ENCODE results near the gene TEK.
"Not testable (repeated sequence)": the region's sequence is repeated elsewhere in the genome, so short reads cannot be mapped to it uniquely, and the experiment has no call there.

TEK gene

DNA sequence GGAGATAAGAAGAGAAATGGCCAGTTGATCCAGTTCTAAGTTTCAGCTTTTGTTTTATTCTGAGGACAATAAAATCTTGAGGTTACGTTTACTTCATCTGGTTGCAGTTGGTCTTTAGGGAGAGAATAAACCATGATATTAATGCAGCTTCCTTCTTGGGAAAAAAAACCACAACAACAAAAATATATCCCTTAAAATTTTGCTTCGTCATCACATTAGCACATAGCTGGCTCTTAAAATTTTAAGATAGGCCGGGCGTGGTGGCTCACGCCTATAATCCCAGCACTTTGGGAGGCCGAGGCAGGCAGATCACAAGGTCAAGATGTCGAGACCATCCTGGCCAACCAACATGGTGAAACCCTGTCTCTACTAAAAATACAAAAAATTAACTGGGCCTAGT, 101.6 kb downstream of the TEK start:
- H3K27ac Mint-ChIP-seq: no peak overlapping the region
- no peaks in the 10 kb centered on the region for H3K4me1 Mint-ChIP-seq
- H3K4me3 Mint-ChIP-seq: no peak overlapping the region
- H3K36me3 Mint-ChIP-seq: no peaks in the 10 kb centered on the region
- peaks cover 4% of the 10 kb centered on the region for H3K27me3 Mint-ChIP-seq
- H3K9me3 Mint-ChIP-seq: no peaks in the 10 kb centered on the region

DNA sequence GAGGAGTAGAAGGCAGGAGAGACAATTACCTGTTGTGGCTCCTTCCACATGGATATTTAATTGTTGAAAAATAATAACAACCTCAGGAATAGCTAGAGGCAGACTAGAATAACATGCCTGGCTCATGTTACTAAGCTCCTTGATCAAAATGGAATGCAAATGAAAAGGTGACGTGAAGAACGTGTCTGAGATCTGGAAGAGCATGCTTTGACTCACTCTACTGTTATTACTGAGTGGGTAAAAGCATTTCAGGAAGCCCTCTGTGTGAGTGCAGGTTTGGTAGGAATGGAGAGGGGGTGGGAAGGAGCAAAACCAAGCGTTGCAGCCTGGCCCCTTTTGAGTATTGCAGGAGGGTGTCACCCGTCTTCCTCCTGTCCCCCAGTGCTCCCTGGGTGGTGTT, 103.2 kb downstream of the TEK start:
- Mint-ChIP-seq H3K4me3 (no peak overlapping the region), H3K27ac (no peak overlapping the region), H3K4me1 (no peaks in the 10 kb centered on the region), H3K9me3 (no peaks in the 10 kb centered on the region), H3K36me3 (no peaks in the 10 kb centered on the region), H3K27me3 (peaks cover 4% of the 10 kb centered on the region)

DNA sequence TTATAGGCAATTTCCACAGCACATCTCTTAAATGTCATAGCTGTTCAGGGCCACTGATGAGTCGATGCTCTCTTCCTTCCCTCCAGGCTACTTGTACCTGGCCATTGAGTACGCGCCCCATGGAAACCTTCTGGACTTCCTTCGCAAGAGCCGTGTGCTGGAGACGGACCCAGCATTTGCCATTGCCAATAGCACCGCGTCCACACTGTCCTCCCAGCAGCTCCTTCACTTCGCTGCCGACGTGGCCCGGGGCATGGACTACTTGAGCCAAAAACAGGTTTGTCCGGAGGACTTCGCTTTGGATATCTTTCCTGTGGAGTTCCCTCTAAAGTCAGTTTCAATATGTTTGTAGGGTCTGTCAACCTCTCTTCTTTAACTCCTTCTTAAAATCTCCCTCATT, 103.6 kb downstream of the TEK start:
- Mint-ChIP-seq H3K27me3 (peaks cover 4% of the 10 kb centered on the region), H3K4me1 (no peaks in the 10 kb centered on the region), H3K9me3 (no peaks in the 10 kb centered on the region), H3K4me3 (no peak overlapping the region), H3K36me3 (no peaks in the 10 kb centered on the region), H3K27ac (no peak overlapping the region)

DNA sequence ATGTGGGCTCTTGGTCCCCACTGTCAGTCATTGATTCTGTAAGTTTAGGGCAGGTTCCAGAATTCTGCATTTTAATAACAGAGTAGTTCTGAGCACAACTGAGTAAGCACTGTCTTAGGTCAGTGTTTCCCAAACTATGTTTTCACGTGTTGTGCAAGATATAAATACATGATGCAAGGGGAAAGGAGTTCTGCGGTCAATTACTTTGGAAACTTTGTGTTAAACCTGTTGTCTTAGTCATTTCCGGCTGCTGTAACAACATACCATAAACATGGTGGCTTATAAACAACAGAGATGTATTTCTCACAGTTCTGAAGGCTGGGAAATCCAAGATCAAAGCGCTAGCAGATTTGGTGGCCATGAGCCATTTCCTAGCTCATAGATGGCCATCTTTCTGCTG, 118.2 kb downstream of the TEK start:
- H3K9me3 Mint-ChIP-seq: peaks cover 4% of the 10 kb centered on the region
- no peak overlapping the region for H3K27ac Mint-ChIP-seq
- H3K4me3 Mint-ChIP-seq: no peak overlapping the region
- no peaks in the 10 kb centered on the region for H3K36me3 Mint-ChIP-seq
- no peaks in the 10 kb centered on the region for H3K27me3 Mint-ChIP-seq
- no peaks in the 10 kb centered on the region for H3K4me1 Mint-ChIP-seq

DNA sequence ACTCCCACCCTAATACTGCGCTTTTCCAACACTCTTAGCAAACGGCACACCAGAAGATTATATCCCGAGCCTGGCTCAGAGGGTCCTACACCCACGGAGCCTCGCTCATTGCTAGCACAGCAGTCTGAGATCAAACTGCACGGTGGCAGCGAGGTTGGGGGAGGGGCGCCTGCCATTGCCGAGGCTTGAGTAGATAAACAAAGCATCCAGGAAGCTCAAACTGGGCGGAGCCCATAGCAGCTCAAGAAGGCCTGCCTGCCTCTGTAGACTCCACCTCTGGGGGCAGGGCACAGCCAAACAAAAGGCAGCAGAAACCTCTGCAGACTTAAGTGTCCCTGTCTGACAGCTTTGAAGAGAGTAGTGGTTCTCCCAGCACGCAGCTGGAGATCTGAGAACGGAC, 130.6 kb downstream of the TEK start:
- not testable (repeated sequence) for H3K27me3 Mint-ChIP-seq, H3K4me3 Mint-ChIP-seq, H3K4me1 Mint-ChIP-seq, H3K27ac Mint-ChIP-seq, H3K36me3 Mint-ChIP-seq
- peaks cover 14% of the 10 kb centered on the region for H3K9me3 Mint-ChIP-seq

DNA sequence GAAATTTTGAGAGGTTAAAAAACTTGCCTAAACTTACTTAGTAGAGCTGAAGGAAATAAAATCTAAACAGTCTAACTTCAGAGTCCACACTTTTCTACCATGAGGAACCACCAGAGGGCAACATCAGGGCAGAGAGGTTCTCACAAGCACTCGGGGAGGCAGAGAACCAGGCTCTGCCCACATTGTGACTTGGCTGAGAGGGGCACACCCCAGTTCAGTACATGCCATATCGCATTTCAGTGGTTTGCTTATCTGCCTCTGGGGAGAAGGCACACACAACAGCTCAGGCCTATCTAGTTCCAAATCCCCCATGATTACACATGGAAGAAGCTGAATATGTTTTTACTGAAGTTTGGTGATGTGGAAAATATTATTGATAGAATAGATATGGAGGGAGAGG, 138.7 kb downstream of the TEK start:
- Mint-ChIP-seq H3K27ac (no peak overlapping the region), H3K36me3 (no peaks in the 10 kb centered on the region), H3K4me1 (no peaks in the 10 kb centered on the region), H3K9me3 (no peaks in the 10 kb centered on the region), H3K4me3 (no peak overlapping the region), H3K27me3 (peaks cover 3% of the 10 kb centered on the region)

DNA sequence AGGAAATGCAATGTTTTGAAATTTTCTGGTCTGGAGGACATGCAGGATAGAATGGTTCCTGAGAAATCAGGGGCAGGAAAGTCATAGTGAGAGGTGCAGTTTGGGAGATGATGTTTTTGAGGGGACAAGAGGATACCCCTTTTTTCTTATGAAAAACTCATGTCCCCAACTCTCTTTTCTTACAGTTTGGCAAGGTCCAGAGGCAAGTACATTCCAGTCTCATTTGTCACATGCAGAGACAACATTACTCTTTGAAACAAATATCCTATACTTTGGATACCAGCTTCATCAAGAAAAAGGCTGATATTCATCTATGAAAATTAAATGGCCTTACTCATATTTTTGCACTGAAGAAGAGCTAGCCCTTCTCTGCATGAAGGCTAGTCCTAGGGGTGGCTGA, 139.7 kb downstream of the TEK start:
- Mint-ChIP-seq H3K36me3 (no peaks in the 10 kb centered on the region), H3K4me3 (no peak overlapping the region), H3K9me3 (no peaks in the 10 kb centered on the region), H3K27me3 (peaks cover 3% of the 10 kb centered on the region), H3K4me1 (no peaks in the 10 kb centered on the region), H3K27ac (no peak overlapping the region)

DNA sequence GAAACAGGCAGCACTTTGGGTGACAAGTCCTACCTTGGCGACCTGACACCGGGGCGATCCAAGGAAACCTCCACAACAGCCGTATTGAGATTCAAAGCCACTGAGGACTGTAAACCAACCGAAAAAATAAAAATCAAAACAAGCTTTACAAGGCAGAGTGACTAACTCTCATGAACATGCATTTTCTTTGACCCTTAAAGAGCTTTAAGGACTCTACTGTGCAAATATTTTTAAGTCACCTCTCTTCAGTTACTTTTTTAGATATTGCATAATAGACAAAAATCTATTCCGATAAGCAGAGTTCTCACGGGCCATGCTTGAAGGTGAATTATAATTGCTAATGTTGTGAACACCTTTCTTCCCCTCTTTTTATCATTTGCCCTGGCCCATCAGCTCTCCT, 149.6 kb downstream of the TEK start:
- Mint-ChIP-seq H3K4me1 (no peaks in the 10 kb centered on the region), H3K9me3 (no peaks in the 10 kb centered on the region)

DNA sequence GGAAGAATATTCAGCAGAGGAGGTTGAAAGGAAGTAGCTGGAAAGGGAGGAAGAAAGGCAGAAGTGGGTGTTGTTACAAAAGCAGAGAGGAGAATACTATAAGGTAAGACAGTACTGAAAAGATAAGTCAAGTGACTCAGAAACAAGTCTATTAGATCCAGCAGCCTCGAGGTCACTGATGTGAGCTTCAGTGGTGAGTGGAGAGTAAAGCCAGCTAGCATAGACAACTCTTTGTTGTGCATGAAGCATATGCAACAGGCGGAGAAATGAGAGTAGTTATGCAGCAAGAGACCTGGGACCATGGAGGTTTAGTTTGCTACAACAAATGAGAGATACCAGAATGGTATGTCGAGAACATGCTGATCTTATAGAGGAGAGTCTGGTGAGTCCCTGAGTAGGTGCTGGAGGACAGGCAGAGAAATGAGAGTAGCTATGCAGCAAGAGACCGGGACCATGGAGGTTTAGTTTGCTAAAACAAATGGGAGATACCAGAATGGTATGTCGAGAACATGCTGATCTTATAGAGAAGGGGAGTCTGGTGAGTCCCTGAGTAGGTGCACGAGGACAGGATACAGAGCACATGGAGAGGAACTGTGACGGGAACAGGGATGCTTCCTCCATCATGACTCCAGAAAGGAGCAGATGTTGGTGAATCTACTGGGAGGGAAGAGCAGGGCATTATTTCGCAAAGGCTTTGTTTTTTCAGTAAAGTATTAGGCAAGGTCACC, 151.9 kb downstream of the TEK start:
- Mint-ChIP-seq H3K27ac (no peak overlapping the region), H3K9me3 (no peaks in the 10 kb centered on the region), H3K27me3 (peaks cover 4% of the 10 kb centered on the region), H3K4me1 (no peaks in the 10 kb centered on the region), H3K36me3 (no peaks in the 10 kb centered on the region), H3K4me3 (no peak overlapping the region)

More for the DNA sequence above, 149.6 kb downstream of the TEK start:
- Mint-ChIP-seq H3K36me3 (no peaks in the 10 kb centered on the region), H3K27ac (no peak overlapping the region), H3K27me3 (peaks cover 1% of the 10 kb centered on the region), H3K4me3 (no peak overlapping the region)

DNA sequence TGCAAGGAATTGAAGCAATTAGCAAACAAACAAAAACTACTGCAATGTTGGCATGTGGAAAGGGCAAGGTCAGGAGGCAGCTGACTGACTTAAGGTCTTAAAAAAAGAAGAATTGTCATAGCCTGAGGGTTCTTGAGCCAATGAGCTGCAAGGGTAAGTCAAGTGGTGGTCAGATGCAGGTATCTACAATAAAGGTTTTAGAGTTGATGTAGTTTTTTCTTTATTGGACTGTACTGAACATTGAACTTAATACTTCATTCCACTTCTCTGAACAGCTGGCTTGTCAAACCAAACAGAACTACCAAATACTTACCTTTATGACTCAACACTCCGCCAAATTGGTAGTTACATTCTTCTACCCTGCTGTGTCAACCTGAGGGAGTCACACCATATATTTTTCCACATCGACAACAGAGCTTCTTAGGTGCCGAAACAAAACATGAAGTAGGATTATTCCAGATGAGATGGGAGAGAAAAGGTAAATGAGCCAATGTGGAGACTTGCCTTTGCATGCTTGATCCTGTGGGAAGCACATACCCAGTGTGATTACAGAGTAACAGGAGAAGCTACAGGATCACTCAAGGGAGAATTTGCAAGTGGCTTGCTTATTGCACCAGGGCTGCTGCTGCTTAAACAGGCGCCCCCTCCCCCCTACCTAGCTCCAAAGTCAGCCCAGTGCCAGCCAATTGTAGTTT, 152.6 kb downstream of the TEK start:
- H3K9me3 Mint-ChIP-seq: no peaks in the 10 kb centered on the region
- no peaks in the 10 kb centered on the region for H3K36me3 Mint-ChIP-seq
- H3K4me3 Mint-ChIP-seq: no peak overlapping the region
- H3K27ac Mint-ChIP-seq: no peak overlapping the region
- no peaks in the 10 kb centered on the region for H3K4me1 Mint-ChIP-seq
- H3K27me3 Mint-ChIP-seq: peaks cover 4% of the 10 kb centered on the region

DNA sequence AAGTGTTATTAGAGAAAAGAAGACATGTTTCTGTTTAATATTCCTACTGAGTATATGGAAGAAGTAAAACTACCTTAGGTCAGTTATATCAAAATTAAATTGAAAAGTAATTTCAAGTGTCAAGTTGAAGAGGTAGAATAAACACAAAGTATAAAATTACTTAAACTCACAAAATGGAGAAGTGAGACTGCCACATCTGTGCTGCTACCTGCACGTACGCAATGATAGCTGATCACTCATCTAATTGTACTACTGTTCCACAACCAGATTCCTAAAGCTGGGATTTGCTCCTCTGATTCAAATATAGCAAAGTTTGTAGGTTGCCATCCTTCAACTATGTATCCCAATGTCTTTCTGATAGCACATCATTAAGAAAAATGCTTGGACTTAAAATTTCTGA, 163.1 kb downstream of the TEK start:
- H3K27ac Mint-ChIP-seq: no peak overlapping the region
- H3K4me3 Mint-ChIP-seq: no peak overlapping the region
- H3K36me3 Mint-ChIP-seq: no peaks in the 10 kb centered on the region
- no peaks in the 10 kb centered on the region for H3K4me1 Mint-ChIP-seq
- H3K27me3 Mint-ChIP-seq: no peaks in the 10 kb centered on the region
- H3K9me3 Mint-ChIP-seq: no peaks in the 10 kb centered on the region

DNA sequence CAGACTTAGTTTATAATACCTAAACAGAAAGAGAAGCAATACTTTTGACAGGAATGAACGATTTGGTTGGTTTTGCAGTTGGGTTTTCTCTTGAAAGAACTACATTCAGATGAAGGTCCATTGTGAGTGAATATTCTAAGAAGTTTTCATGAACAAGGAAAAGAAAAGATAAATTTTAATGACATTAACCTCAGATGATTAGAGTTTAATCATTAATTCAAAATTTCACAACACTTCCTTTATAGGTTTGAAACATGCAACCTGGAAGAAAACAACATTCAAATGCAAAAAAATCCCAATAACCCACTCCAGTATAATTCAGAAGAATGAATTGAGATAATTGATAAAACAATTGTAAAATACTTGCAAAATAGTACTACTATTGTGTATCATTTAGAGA, 164.2 kb downstream of the TEK start:
- no peaks in the 10 kb centered on the region for H3K4me1 Mint-ChIP-seq
- H3K27me3 Mint-ChIP-seq: no peaks in the 10 kb centered on the region
- H3K36me3 Mint-ChIP-seq: no peaks in the 10 kb centered on the region
- H3K27ac Mint-ChIP-seq: no peak overlapping the region
- no peaks in the 10 kb centered on the region for H3K9me3 Mint-ChIP-seq
- H3K4me3 Mint-ChIP-seq: no peak overlapping the region

DNA sequence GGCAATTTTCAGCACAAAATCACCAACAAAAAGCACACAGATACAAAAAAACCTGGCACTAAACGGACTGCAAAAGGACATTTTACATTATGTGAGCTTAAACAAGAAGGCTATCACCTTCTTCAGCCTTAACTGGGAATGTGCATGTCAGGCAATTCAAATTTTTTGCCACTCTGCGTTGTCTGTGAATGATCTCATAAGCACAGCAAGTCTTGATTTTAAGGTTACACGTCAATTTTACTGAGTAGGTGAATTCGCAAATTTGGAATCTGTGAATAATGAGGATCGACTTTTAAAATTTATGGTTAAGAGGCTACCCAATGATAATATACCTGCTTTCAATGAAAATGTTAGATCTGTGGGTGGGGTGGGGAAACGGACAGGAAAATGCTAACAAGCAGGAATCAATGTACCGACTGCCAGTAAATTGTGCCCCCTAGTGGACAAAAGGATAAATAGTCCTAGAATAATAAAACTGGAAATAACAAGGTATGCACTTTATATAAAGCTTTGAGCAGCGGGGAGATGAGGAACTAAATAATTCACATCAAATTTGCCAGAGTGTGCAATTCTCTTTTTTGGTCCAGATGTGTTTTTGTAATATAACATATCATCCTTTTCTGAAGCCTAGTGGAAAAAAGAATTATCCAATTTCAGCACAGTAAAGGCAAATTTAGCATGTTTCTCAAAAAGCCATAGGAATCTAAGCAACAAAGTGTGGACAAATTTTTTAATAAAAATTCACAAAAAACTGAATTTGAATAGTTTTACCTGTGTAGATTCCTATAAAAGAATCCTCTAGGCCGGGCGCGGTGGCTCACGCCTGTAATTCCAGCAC, 167.4 kb downstream of the TEK start:
- Mint-ChIP-seq H3K9me3 (no peaks in the 10 kb centered on the region), H3K4me3 (no peak overlapping the region), H3K27ac (no peak overlapping the region), H3K27me3 (peaks cover under 1% of the 10 kb centered on the region), H3K36me3 (no peaks in the 10 kb centered on the region), H3K4me1 (no peaks in the 10 kb centered on the region)

DNA sequence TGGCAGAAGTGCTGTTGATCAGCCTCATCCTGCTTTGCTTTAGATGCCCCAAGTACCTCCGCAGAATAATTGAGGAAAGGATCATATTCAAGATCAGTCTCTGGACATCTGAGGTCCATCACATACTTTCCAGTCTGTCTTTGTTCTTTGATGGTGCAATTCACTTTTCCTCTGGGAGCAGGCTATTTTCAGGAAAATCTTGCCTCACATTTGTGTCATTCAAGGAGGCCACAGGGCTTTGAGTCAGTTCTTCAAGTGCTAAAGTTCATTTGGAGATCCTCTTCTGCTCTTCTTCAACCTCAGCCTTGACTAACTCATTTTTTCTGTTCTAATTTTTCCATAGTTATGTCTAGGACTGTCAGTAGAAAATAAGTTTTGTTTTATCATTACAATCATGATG, 169.3 kb downstream of the TEK start:
- Mint-ChIP-seq H3K4me1 (no peaks in the 10 kb centered on the region), H3K27ac (no peak overlapping the region), H3K9me3 (no peaks in the 10 kb centered on the region), H3K36me3 (no peaks in the 10 kb centered on the region), H3K27me3 (peaks cover 4% of the 10 kb centered on the region), H3K4me3 (no peak overlapping the region)

DNA sequence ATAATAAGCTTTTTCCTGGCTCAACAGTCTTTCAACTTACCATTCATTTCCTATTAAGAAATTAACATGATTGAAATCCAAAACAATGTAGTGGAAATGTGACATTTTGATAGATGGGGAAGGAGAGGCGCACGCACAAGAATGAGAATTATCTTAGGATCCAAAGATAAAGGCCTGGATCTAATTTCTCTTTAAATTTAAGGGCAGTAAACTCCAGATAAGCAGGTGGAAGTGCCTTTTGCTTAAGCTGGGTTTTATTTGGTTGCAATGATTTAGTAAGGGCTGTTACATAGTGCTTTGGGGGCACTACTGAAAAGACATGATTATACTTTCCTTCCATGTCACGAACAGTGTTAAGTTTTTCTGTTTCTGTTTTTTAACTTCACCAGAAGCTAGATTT, 170.6 kb downstream of the TEK start:
- H3K36me3 Mint-ChIP-seq: no peaks in the 10 kb centered on the region
- H3K4me1 Mint-ChIP-seq: no peaks in the 10 kb centered on the region
- H3K27me3 Mint-ChIP-seq: peaks cover 4% of the 10 kb centered on the region
- no peaks in the 10 kb centered on the region for H3K9me3 Mint-ChIP-seq
- H3K4me3 Mint-ChIP-seq: no peak overlapping the region
- H3K27ac Mint-ChIP-seq: no peak overlapping the region

All from activated naive CD4-positive, alpha-beta T cell treated with anti-CD3 and anti-CD28 coated beads, Interleukin-2, amount 50 U/mL, for 24 hours (primary cell).